WTC11 (cell line): ENCODE results near the gene ADD1.

ENCODE experiments used
- ATF1 ChIP-seq: sonication (generic); formaldehyde crosslinking; IDR thresholded peaks from 2 replicates; pipeline ENCODE4 v1.8.1; 2023; ENCODE audit warnings: mild to moderate bottlenecking, moderate library complexity, missing genetic modification reagents
- ATF2 ChIP-seq: sonication (generic); formaldehyde crosslinking; IDR thresholded peaks from 2 replicates; pipeline ENCODE4 v1.8.1; 2022; ENCODE audit warnings: low read depth, missing genetic modification reagents, borderline replicate concordance
- CTCF ChIP-seq: fragments of 200-600 bp; IDR thresholded peaks from 2 replicates; pipeline ENCODE4 v1.8.0; 2022; ENCODE audit warnings: antibody characterized with exemption
- NR1H2 ChIP-seq: sonication (generic); formaldehyde crosslinking; IDR thresholded peaks from 2 replicates; pipeline ENCODE4 v1.9.0; 2021; ENCODE audit warnings: mild to moderate bottlenecking, moderate library complexity, missing genetic modification reagents
- TCF7 ChIP-seq: sonication (generic); formaldehyde crosslinking; IDR thresholded peaks from 2 replicates; pipeline ENCODE4 v1.8.0; 2022; ENCODE audit warnings: mild to moderate bottlenecking, low read depth, missing genetic modification reagents, moderate library complexity
- ZNF512 ChIP-seq: sonication (generic); formaldehyde crosslinking; IDR thresholded peaks from 2 replicates; pipeline ENCODE4 v1.8.1; 2022; ENCODE audit warnings: missing genetic modification reagents, borderline replicate concordance

- TF ChIP-seq ATF1 (CRISPR knock-in tag) (no peak), CTCF (no peak), TCF7 (CRISPR knock-in tag) (no peak), ZNF512 (CRISPR knock-in tag) (no peak), NR1H2 (no peak), ATF2 (CRISPR knock-in tag) (no peak)
Observed at GRCh38 chr4:2816401-2816954, 27.2 kb upstream of the ADD1 start.
